ENCODE measurements around the gene PRPF8.

DNA sequence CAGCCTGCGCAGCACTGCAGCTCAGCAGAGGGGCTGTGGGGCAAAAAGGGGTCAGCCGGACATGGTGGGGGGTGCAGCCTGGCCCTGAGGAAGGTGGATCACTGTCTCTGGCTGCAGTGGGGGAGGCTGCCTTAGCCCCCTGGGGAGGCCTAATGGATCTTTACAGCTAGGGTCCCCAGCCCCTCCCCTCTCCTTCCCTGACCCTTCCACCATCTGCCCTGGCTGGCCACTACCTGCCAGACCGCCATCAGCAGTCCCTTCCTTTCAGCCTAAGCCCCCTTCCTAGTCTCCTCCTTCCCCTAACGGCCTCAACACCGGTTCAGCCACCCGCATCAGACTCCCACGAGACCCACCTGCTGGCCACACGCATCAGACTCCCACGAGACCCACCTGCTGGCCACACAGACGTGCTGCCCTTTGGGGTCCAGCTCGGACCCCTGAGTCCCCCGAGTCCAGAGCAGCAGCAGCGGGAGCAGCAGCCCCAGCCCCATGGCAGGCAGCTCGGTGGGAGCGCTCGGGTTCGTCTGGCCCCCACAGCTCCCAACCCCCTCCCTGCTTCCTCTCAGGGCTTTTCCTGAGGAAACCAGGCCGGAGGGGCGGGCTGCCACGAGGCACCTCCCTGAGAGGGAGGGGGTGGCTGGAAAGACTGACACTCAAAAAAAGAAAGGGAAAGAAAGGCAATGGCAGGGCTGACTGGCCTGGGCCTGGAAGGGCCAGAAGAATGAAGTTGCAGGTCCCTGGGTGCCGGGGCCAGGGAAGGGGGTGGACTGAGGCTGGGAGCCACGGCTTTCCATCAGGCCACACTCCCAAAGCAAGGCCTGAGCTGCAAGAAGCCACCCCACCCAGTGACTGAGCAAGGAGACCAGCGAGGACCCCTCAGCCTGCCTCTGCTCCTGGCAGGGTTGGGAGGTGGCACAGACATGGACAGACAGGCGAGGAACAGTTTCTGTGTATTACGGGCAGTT is 39.2 kb downstream of the PRPF8 start, which contains the start of gene SCARF1:
- TF ChIP-seq CTCF (IDR thresholded peaks at IDR 0.05): no peak
- TF ChIP-seq POLR2A (IDR thresholded peaks at IDR 0.05): peak; percentile 19 to 39
